ENCODE data around the gene MIOX. TPM values are rescaled to one million over a fixed set of nuclear protein-coding genes. Genes with fewer than 3 reads are reported as not detected.

The MIOX gene
- total RNA-seq, 4 donors from 2014 or later = not detected

DNA sequence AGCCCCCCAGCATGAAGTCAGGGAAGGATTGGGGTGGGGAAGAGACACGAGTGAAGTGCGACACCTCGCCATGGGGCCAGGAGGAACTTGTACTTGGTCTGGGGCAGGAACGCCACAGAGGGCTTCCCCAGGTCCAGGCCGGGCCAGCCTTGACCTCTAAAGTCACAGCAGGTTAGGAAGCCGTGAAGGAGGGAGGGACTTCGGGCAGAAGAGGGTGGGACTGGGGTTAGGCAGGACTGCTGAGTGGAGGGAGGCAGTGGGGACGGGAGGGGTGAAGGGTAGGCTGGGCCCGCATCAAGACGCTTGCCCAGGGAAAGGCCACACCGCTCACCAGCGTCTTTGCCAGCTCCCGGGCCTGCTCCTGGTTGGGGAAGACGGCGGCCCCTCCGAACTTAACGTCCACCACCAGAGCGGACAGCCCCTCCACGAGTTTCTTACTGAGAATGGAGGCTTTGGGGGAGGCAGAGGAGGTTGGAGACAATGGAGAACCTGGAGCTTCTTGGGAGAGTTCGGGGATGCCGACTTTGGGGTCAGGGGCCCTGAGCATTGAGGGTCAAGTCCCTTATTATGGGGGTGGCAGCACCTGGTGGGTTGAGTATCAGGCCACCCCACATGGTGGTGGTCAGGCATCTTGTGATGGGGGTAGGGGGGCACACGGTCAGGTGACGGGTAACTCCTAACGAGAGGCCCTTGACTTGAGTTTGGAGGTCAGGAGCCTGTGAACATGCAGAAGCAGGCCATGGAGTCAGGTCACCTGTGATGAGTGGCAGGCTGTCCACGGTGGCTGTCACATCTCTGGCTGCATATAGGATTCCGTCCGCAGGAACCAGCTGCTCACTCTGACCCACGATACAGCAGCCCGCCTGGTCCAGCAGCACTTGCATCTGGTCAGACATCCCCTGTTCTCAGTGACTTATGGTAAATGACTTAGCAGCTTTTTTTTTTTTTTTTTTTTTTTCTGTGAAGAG, 40.5 kb downstream of the MIOX start:
- peak overlapping the region; percentile 91 for H3K4me3 ChIP-seq
- H3K36me3 ChIP-seq = peaks cover 21% of the 10 kb centered on the region
- H3K9me3 ChIP-seq = no peaks in the 10 kb centered on the region
- H3K27ac ChIP-seq = peak overlapping the region; percentile 96
- peaks cover 71% of the 10 kb centered on the region for H3K4me1 ChIP-seq
- TF ChIP-seq POLR2AphosphoS5 (IDR thresholded peaks at IDR 0.05) = no peak
- no peak for DNase-seq (ENCODE audit: low spot score in 2 of 2)
- no peaks in the 10 kb centered on the region for H3K27me3 ChIP-seq
- WGBS = 43% methylated on average over 28 of the region's 29 CpGs

- Histone ChIP-seq H3K27ac (no peak overlapping the region), H3K9me3 (no peaks in the 10 kb centered on the region), H3K4me3 (no peak overlapping the region), H3K4me1 (peaks cover 80% of the 10 kb centered on the region), H3K27me3 (no peaks in the 10 kb centered on the region), H3K36me3 (peaks cover 11% of the 10 kb centered on the region)
- no peak for DNase-seq (ENCODE audit: low spot score in 2 of 2)
- TF ChIP-seq POLR2AphosphoS5 (IDR thresholded peaks at IDR 0.05) (no peak), EP300 (IDR thresholded peaks at IDR 0.05) (no peak), POLR2A (IDR thresholded peaks at IDR 0.05) (no peak)
- TF ChIP-seq, protein P1, sequence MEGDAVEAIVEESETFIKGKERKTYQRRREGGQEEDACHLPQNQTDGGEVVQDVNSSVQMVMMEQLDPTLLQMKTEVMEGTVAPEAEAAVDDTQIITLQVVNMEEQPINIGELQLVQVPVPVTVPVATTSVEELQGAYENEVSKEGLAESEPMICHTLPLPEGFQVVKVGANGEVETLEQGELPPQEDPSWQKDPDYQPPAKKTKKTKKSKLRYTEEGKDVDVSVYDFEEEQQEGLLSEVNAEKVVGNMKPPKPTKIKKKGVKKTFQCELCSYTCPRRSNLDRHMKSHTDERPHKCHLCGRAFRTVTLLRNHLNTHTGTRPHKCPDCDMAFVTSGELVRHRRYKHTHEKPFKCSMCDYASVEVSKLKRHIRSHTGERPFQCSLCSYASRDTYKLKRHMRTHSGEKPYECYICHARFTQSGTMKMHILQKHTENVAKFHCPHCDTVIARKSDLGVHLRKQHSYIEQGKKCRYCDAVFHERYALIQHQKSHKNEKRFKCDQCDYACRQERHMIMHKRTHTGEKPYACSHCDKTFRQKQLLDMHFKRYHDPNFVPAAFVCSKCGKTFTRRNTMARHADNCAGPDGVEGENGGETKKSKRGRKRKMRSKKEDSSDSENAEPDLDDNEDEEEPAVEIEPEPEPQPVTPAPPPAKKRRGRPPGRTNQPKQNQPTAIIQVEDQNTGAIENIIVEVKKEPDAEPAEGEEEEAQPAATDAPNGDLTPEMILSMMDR (IDR thresholded peaks at IDR 0.05) = no peak
- WGBS = 93% methylated on average over 18 of the region's 18 CpGs
These were observed 41.4 kb downstream of the MIOX start for GRCh38 chr22:50527921-50528681.

GRCh38 chr22:50528682-50529415, 42.2 kb downstream of the MIOX start:
- WGBS = 77% methylated on average over 8 of the region's 15 CpGs
- TF ChIP-seq, protein P1 (IDR thresholded peaks at IDR 0.05) = no peak
- TF ChIP-seq POLR2AphosphoS5 (IDR thresholded peaks at IDR 0.05) (no peak), POLR2A (IDR thresholded peaks at IDR 0.05) (no peak), EP300 (IDR thresholded peaks at IDR 0.05) (no peak)
- peaks cover 82% of the 10 kb centered on the region for H3K4me1 ChIP-seq
- peak overlapping the region; percentile 81 for H3K4me3 ChIP-seq
- no peaks in the 10 kb centered on the region for H3K9me3 ChIP-seq
- H3K27me3 ChIP-seq = no peaks in the 10 kb centered on the region
- H3K36me3 ChIP-seq = peaks cover 4% of the 10 kb centered on the region
- peak overlapping the region; percentile 93 for H3K27ac ChIP-seq
- peak in 1 of 2 donors; percentile 80 for DNase-seq (ENCODE audit: low spot score in 2 of 2)

- H3K4me1 ChIP-seq = peaks cover 82% of the 10 kb centered on the region
- no peaks in the 10 kb centered on the region for H3K36me3 ChIP-seq
- H3K27ac ChIP-seq = peak overlapping the region; percentile 93
- WGBS = no CpG with 5 or more reads among the region's 50 CpGs
- H3K27me3 ChIP-seq = no peaks in the 10 kb centered on the region
- TF ChIP-seq, protein P1 (IDR thresholded peaks at IDR 0.05) = no peak
- TF ChIP-seq POLR2AphosphoS5 (IDR thresholded peaks at IDR 0.05) (peak in 1 of 3 donors; percentile 14), EP300 (IDR thresholded peaks at IDR 0.05) (no peak), POLR2A (IDR thresholded peaks at IDR 0.05) (no peak)
- peak overlapping the region; percentile 81 for H3K4me3 ChIP-seq
- no peaks in the 10 kb centered on the region for H3K9me3 ChIP-seq
- DNase-seq (ENCODE audit: low spot score in 2 of 2) = peak in 1 of 2 donors; percentile 86
These were observed 42.8 kb downstream of the MIOX start for GRCh38 chr22:50529416-50529896.

DNA sequence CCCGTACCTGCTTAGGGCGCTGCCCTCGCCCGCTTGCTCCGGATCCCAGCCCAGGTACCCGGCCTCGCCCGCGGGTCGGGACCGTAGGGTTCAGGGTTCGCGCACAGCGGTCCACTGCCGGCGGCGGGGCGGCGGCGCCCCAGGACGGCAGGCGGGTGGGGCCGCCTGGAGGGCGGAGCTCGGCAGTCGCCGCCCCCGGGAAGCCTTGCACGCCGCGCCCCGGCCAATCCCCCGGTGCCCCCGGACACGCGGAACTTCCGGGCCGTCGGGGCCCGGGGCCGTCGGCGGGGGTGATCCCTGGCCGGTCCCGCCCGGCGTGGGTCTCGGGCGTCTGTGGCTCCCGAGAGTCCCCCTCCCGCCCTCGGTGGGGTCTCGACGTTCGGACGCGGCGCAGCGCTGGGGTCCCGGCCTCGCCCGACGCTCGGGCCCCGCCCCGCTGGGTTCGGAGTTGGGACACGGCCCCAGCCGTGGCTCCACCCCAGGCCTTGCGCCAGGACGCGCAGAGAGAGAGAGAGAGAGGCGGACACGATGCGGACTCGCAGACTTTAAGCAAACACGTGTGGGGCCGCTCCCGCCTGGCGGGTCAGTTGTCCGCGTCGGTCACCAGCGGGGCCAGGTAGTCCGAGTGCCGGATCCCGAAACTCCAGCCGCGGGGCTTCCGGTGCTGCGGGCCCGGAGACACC, 43.4 kb downstream of the MIOX start, which contains the start of gene TYMP:
TYMP (minus strand) TSS at position 116 of the 683 bp plus-strand sequence. CDS start 303 bp downstream, outside the sequence.
- peak within 1 kb of the TSS; percentile 81 for H3K4me3 ChIP-seq
- DNase-seq (ENCODE audit: low spot score in 2 of 2) = peak; percentile 94
- no peaks in the 10 kb centered on the region for H3K9me3 ChIP-seq
- WGBS = 0% methylated on average over 6 of the region's 92 CpGs
- H3K36me3 ChIP-seq = no peaks in the 10 kb centered on the region
- H3K27ac ChIP-seq = peak within 1 kb of the TSS; percentile 93
- H3K4me1 ChIP-seq = peaks cover 77% of the 10 kb centered on the region
- H3K27me3 ChIP-seq = no peaks in the 10 kb centered on the region
- TF ChIP-seq EP300 (IDR thresholded peaks at IDR 0.05) (no peak), POLR2AphosphoS5 (IDR thresholded peaks at IDR 0.05) (peak in 2 of 3 donors; percentile 64 to 92), POLR2A (IDR thresholded peaks at IDR 0.05) (peak in 1 of 2 donors; percentile 40)
- TF ChIP-seq, protein P1 (IDR thresholded peaks at IDR 0.05) = no peak

Measured in suprapubic skin (tissue), 4 donors.